SK-N-SH treated with all-trans-retinoic acid at 6 μM for 48 hours (cell line): ENCODE data around the gene CDHR4.

ENCODE experiments used
- BACH2 ChIP-seq: fragments of 250-450 bp; sonication (Bioruptor Pico); IDR thresholded peaks from 2 replicates; pipeline ENCODE4 v1.9.0; 2021; ENCODE audit warnings: mild to moderate bottlenecking, borderline replicate concordance
- CSDC2 ChIP-seq: fragments of 250-450 bp; sonication (Bioruptor Pico); IDR thresholded peaks from 2 replicates; pipeline ENCODE4 v1.5.0; 2020; ENCODE audit warnings: mild to moderate bottlenecking, moderate library complexity
- ESRRG ChIP-seq: fragments of 250-450 bp; sonication (Bioruptor Pico); IDR thresholded peaks from 2 replicates; pipeline ENCODE4 v1.6.1; 2021; ENCODE audit warnings: mild to moderate bottlenecking
- GLIS3 ChIP-seq: fragments of 250-450 bp; sonication (Bioruptor Pico); IDR thresholded peaks from 2 replicates; pipeline ENCODE4 v1.5.0; 2020; ENCODE audit warnings: mild to moderate bottlenecking, moderate library complexity
- ISL1 ChIP-seq: fragments of 250-450 bp; sonication (Bioruptor Pico); IDR thresholded peaks from 2 replicates; pipeline ENCODE4 v2.1.2; 2022; ENCODE audit warnings: mild to moderate bottlenecking, moderate library complexity
- OSR1 ChIP-seq: fragments of 250-450 bp; sonication (Bioruptor Pico); IDR thresholded peaks from 2 replicates; pipeline ENCODE4 v1.8.0; 2022; ENCODE audit warnings: moderate library complexity, mild to moderate bottlenecking, inconsistent platforms
- TOX ChIP-seq: fragments of 250-450 bp; sonication (Bioruptor Pico); IDR thresholded peaks from 2 replicates; pipeline ENCODE4 v1.8.0; 2021; ENCODE audit warnings: mild to moderate bottlenecking, moderate library complexity, borderline replicate concordance
- ZC3H10 ChIP-seq: fragments of 250-450 bp; sonication (Bioruptor Pico); IDR thresholded peaks from 2 replicates; pipeline ENCODE4 v1.5.1; 2021; ENCODE audit warnings: mild to moderate bottlenecking, moderate library complexity
- ZFP3 ChIP-seq: fragments of 250-450 bp; sonication (Bioruptor Pico); IDR thresholded peaks from 2 replicates; pipeline ENCODE4 v1.5.0; 2020; ENCODE audit warnings: mild to moderate bottlenecking, moderate library complexity
- ZFP30 ChIP-seq: fragments of 450-650 bp; formaldehyde crosslinking; IDR thresholded peaks from 2 replicates; pipeline ENCODE4 v1.5.0; 2022; ENCODE audit warnings: mild to moderate bottlenecking, moderate library complexity
- TF ChIP-seq, protein P1 (sequence below): fragments of 250-450 bp; sonication (Bioruptor Pico); IDR thresholded peaks from 2 replicates; pipeline ENCODE4 v1.8.0; 2020; ENCODE audit warnings: mild to moderate bottlenecking, moderate library complexity, borderline replicate concordance

DNA sequence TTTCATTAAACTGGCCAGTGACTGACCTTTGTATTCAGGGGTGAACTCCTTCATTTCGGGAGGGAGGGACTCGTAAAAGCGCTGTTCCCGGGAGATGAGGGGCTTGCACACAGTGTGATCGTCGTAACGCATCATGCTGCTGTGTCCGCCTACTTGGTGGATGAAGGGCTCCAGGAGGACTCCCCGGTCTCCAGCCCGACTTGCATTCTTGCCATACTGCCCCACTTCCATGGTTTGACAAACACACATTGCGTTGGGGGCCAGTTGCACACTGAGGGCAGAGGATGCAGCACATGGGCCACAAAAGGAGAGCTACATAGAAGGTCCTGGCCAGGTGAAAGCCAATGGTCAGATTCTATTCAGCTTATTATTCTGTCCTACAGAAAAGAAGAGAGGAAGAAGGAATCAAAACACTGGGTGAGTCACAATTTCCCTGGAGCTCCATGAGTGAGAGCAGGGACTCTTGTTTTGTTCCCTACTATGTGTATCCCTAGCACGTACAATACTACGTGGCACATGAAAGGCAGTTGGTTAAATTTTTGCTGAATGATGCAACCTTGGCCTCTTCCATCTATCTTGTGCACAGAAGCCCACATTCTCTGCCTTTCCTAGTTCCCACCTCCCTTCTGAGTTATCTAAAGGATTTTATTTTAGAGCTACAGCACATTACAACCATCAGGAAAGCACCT, 51.7 kb downstream of the CDHR4 start:
- TF ChIP-seq ZFP3 (CRISPR knock-in tag): no peak
- TF ChIP-seq ZC3H10 (CRISPR knock-in tag): no peak
- no peak for TF ChIP-seq OSR1 (CRISPR knock-in tag)
- TF ChIP-seq GLIS3 (CRISPR knock-in tag): no peak
- no peak for TF ChIP-seq BACH2
- TF ChIP-seq, protein P1, sequence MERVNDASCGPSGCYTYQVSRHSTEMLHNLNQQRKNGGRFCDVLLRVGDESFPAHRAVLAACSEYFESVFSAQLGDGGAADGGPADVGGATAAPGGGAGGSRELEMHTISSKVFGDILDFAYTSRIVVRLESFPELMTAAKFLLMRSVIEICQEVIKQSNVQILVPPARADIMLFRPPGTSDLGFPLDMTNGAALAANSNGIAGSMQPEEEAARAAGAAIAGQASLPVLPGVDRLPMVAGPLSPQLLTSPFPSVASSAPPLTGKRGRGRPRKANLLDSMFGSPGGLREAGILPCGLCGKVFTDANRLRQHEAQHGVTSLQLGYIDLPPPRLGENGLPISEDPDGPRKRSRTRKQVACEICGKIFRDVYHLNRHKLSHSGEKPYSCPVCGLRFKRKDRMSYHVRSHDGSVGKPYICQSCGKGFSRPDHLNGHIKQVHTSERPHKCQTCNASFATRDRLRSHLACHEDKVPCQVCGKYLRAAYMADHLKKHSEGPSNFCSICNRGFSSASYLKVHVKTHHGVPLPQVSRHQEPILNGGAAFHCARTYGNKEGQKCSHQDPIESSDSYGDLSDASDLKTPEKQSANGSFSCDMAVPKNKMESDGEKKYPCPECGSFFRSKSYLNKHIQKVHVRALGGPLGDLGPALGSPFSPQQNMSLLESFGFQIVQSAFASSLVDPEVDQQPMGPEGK: no peak
- no peak for TF ChIP-seq ZFP30
- no peak for TF ChIP-seq TOX (CRISPR knock-in tag)
- TF ChIP-seq CSDC2: no peak
- no peak for TF ChIP-seq ESRRG
- TF ChIP-seq ISL1 (CRISPR knock-in tag): no peak
